Measurements from ENCODE around the gene SYNE1. TPM values are rescaled to one million over a fixed set of nuclear protein-coding genes. Genes with fewer than 3 reads are reported as not detected.
"Not testable (repeated sequence)": the region's sequence is repeated elsewhere in the genome, so short reads cannot be mapped to it uniquely, and the experiment has no call there.

Gene SYNE1
- 10 to 100 TPM; 39.1 to 56.2 (median 52.0) TPM for total RNA-seq
- polyA plus RNA-seq = 10 to 100 TPM; 24.4 to 35.1 TPM

- Histone ChIP-seq H3K27ac (no peak within 1 kb of the TSS), H3K4me3 (peak within 1 kb of the TSS; percentile 18 to 56 (median 26)), H3K9me3 (no peaks in the 10 kb centered on the region), H3K36me3 (no peaks in the 10 kb centered on the region), H3K27me3 (peaks cover 0 to 5% (median 0%) of the 10 kb centered on the region in 4 donors), H3K4me1 (no peaks in the 10 kb centered on the region)
- FAIRE-seq = no peak
- peak in 2 of 4 donors; percentile 13 to 19 for ATAC-seq
- WGBS, 2 donors = 21 to 26% methylated on average over 16 of the region's 16 CpGs
- TF ChIP-seq CTCF (IDR thresholded peaks at IDR 0.05) = no peak
- DNase-seq = no peak
- intact Hi-C loops (cut with DNase I) = no loop called here
Observed at GRCh38 chr6:152637296-152638047, at the start of gene SYNE1. Gene SYNE1 (minus strand): TSS chr6:152637362. CDS start chr6:152628331, 9,031 bp downstream.

- FAIRE-seq (no peak), ATAC-seq (no peak), DNase-seq (no peak)
- H3K4me1 ChIP-seq = no peaks in the 10 kb centered on the region
- H3K36me3 ChIP-seq = no peaks in the 10 kb centered on the region
- H3K4me3 ChIP-seq = no peak overlapping the region
- intact Hi-C loops (cut with DNase I) = no loop called here
- no peak overlapping the region for H3K27ac ChIP-seq
- H3K9me3 ChIP-seq = no peaks in the 10 kb centered on the region
- 78 to 82% methylated on average over 12 of the region's 12 CpGs for WGBS, 2 donors
- H3K27me3 ChIP-seq = no peaks in the 10 kb centered on the region
- TF ChIP-seq CTCF (IDR thresholded peaks at IDR 0.05) = no peak
Observed at GRCh38 chr6:152685819-152686218, 48.7 kb upstream of the SYNE1 start.

GRCh38 chr6:152682935-152683334, 45.8 kb upstream of the SYNE1 start:
- DNase-seq; H3K9me3 ChIP-seq; ATAC-seq; H3K4me1 ChIP-seq; H3K4me3 ChIP-seq; H3K27me3 ChIP-seq; FAIRE-seq; H3K27ac ChIP-seq; intact Hi-C loops (cut with DNase I); H3K36me3 ChIP-seq: not testable (repeated sequence)
- WGBS, 2 donors = 29 to 38% methylated on average over 8 of the region's 8 CpGs

GRCh38 chr6:152682141-152682540, 45.0 kb upstream of the SYNE1 start:
- intact Hi-C loops (cut with DNase I) = no loop called here
- H3K27ac ChIP-seq = no peak overlapping the region
- no peaks in the 10 kb centered on the region for H3K4me1 ChIP-seq
- TF ChIP-seq CTCF (IDR thresholded peaks at IDR 0.05) = no peak
- DNase-seq (no peak), ATAC-seq (no peak), FAIRE-seq (no peak)
- WGBS, 2 donors = 17 to 19% methylated on average over 8 of the region's 8 CpGs
- H3K9me3 ChIP-seq = no peaks in the 10 kb centered on the region
- H3K27me3 ChIP-seq = no peaks in the 10 kb centered on the region
- no peak overlapping the region for H3K4me3 ChIP-seq
- no peaks in the 10 kb centered on the region for H3K36me3 ChIP-seq

GRCh38 chr6:152680879-152681517, 43.8 kb upstream of the SYNE1 start:
- no peaks in the 10 kb centered on the region for H3K36me3 ChIP-seq
- H3K27ac ChIP-seq = no peak overlapping the region
- H3K27me3 ChIP-seq = no peaks in the 10 kb centered on the region

More at GRCh38 chr6:152680879-152681517, 43.8 kb upstream of the SYNE1 start:
- TF ChIP-seq CTCF (IDR thresholded peaks at IDR 0.05) = no peak
- Histone ChIP-seq H3K9me3 (no peaks in the 10 kb centered on the region), H3K4me1 (no peaks in the 10 kb centered on the region), H3K4me3 (no peak overlapping the region)
- FAIRE-seq (no peak), ATAC-seq (no peak), DNase-seq (no peak)
- 10 to 18% methylated on average over 3 of the region's 3 CpGs for WGBS, 2 donors
- intact Hi-C loops (cut with DNase I) = no loop called here
